GM23248 (cell line): Measurements from ENCODE around the gene QKI. TPM values are rescaled to one million over a fixed set of nuclear protein-coding genes. Genes with fewer than 3 reads are reported as not detected.

Experiments used
- DNase-seq: peaks from one replicate; pipeline ENCODE4 v3.0.0-alpha.2; 2015
- H2AFZ ChIP-seq: fragments of 200-600 bp; sonication (generic); 2 replicates; pipeline ENCODE4 v1.6.1; 2016; ENCODE audit warnings: antibody characterized with exemption
- H3F3A ChIP-seq: fragments of 200-600 bp; sonication (generic); 2 replicates; pipeline ENCODE4 v1.6.1; 2016; ENCODE audit warnings: mild to moderate bottlenecking, antibody characterized with exemption, mixed run types; ENCODE audit not compliant: insufficient read depth
- H3K27ac ChIP-seq: fragments of 200-600 bp; sonication (generic); 2 replicates; pipeline ENCODE4 v1.5.1; 2016; ENCODE audit warnings: mild to moderate bottlenecking
- H3K27me3 ChIP-seq: fragments of 200-600 bp; sonication (generic); replicated peaks from 2 replicates; pipeline ENCODE4 v1.6.1; 2016; ENCODE audit warnings: mild to moderate bottlenecking; ENCODE audit not compliant: insufficient read depth
- H3K36me3 ChIP-seq: fragments of 200-600 bp; sonication (generic); 2 replicates; pipeline ENCODE4 v1.6.1; 2016; ENCODE audit warnings: low read depth, mild to moderate bottlenecking
- H3K4me1 ChIP-seq: fragments of 200-600 bp; sonication (generic); 2 replicates; pipeline ENCODE4 v1.6.1; 2016; ENCODE audit warnings: mild to moderate bottlenecking; ENCODE audit not compliant: insufficient read depth
- H3K4me2 ChIP-seq: fragments of 200-600 bp; sonication (generic); one replicate; pipeline ENCODE4 v1.6.1; 2016; ENCODE audit warnings: mild to moderate bottlenecking; ENCODE audit not compliant: unreplicated experiment
- H3K4me3 ChIP-seq: fragments of 200-600 bp; sonication (generic); 2 replicates; pipeline ENCODE4 v1.5.1; 2016; ENCODE audit warnings: mild to moderate bottlenecking
- H3K79me2 ChIP-seq: fragments of 200-600 bp; sonication (generic); 2 replicates; pipeline ENCODE4 v1.6.1; 2016; ENCODE audit warnings: mild to moderate bottlenecking; ENCODE audit not compliant: insufficient read depth
- H3K9ac ChIP-seq: fragments of 200-600 bp; sonication (generic); 2 replicates; pipeline ENCODE4 v1.6.1; 2016; ENCODE audit warnings: mild to moderate bottlenecking
- H3K9me2 ChIP-seq: fragments of 200-600 bp; sonication (generic); 2 replicates; pipeline ENCODE4 v1.6.1; 2016; ENCODE audit warnings: mixed run types, mild to moderate bottlenecking, moderate library complexity; ENCODE audit not compliant: insufficient read depth
- H3K9me3 ChIP-seq: fragments of 200-600 bp; sonication (generic); one replicate; pipeline ENCODE4 v1.6.1; 2017; ENCODE audit warnings: low read depth
- H4K20me1 ChIP-seq: fragments of 200-600 bp; sonication (generic); 2 replicates; pipeline ENCODE4 v1.6.0; 2016; ENCODE audit not compliant: insufficient read depth
- EZH2 ChIP-seq: fragments of 200-600 bp; sonication (generic); IDR thresholded peaks from 2 replicates; pipeline ENCODE4 v1.6.1; 2018; ENCODE audit warnings: antibody characterized with exemption, mild to moderate bottlenecking; ENCODE audit not compliant: insufficient read depth, poor library complexity, severe bottlenecking
- EZH2phosphoT487 ChIP-seq: fragments of 200-600 bp; sonication (generic); IDR thresholded peaks from 2 replicates; pipeline ENCODE4 v1.6.1; 2018; ENCODE audit warnings: antibody characterized with exemption, moderate library complexity, mild to moderate bottlenecking, low read depth; ENCODE audit not compliant: insufficient read depth
- WGBS, 2 experiments: methylation state at CpG; one replicate each; pipeline ENCODE4 v1.1.6; 2015 to 2017; ENCODE audit warnings: low lambda C conversion rate in 2 of 2, low coverage in 1 of 2; ENCODE audit errors: missing lambda C conversion rate in 2 of 2; 5-methylcytosine and 5-hydroxymethylcytosine counted together
- in situ Hi-C: fragments of 300-500 bp; cut with MboI; formaldehyde crosslinking; loops from 2 replicates; pipeline ENCODE4 v1.15.0; 2020
- polyA plus RNA-seq: library from polyadenylated mRNA; unstranded; fragments of >200 nt; fragmentation: Nextera tagmentation; extraction: Ambion mirVana; gene quantifications from 2 replicates; pipeline ENCODE4 v1.2.1, GENCODE V29; 2016
- total RNA-seq: library from RNA; depleted of rRNA; stranded (reverse); fragments of >200 nt; shearing (Covaris generic); gene quantifications from 2 replicates; pipeline ENCODE4 v1.2.3, GENCODE V29; 2014

Gene QKI
- total and polyA plus RNA-seq, 2 experiments from 2014 or later = 13.6 to 145 TPM

GRCh38 chr6:163395122-163395830 lies 19.2 kb upstream of the QKI start:
- H3K79me2 ChIP-seq = no peaks in the 10 kb centered on the region
- H3K9ac ChIP-seq = no peak overlapping the region
- H3K27ac ChIP-seq = no peak overlapping the region
- H3K36me3 ChIP-seq = no peaks in the 10 kb centered on the region
- H3K9me2 ChIP-seq = no peaks in the 10 kb centered on the region
- peaks cover 24% of the 10 kb centered on the region; the same call in 1 of the 2 replicates for H3K4me1 ChIP-seq
- in situ Hi-C loops = no loop called here
- no peaks in the 10 kb centered on the region for H3K9me3 ChIP-seq
- H3K4me3 ChIP-seq = no peak overlapping the region
- H3K27me3 ChIP-seq = no peaks in the 10 kb centered on the region
- H3K4me2 ChIP-seq = no peak overlapping the region
- DNase-seq = no peak
- no peak for TF ChIP-seq EZH2
- TF ChIP-seq EZH2phosphoT487 = no peak
- H4K20me1 ChIP-seq = no peaks in the 10 kb centered on the region
- WGBS, 2 experiments = 85 to 88% methylated on average over 5 of the region's 5 CpGs
- H2AFZ ChIP-seq = 0 out of 2 replicates have a peak overlapping the region, but pooled peaks have one; percentile 93
- H3F3A ChIP-seq = peaks cover 7% of the 10 kb centered on the region; the same call in 1 of the 2 replicates

GRCh38 chr6:163395831-163396185 lies 18.7 kb upstream of the QKI start:
- no peaks in the 10 kb centered on the region for H3K79me2 ChIP-seq
- no peaks in the 10 kb centered on the region for H3K27me3 ChIP-seq
- H3K9me3 ChIP-seq = no peaks in the 10 kb centered on the region
- no peak for DNase-seq
- no peak for TF ChIP-seq EZH2
- no peak for TF ChIP-seq EZH2phosphoT487
- H4K20me1 ChIP-seq = no peaks in the 10 kb centered on the region
- H3K36me3 ChIP-seq = no peaks in the 10 kb centered on the region
- 99% methylated on average over 3 of the region's 3 CpGs for whole genome bisulfite sequencing, 2 experiments
- no peak overlapping the region for H3K9ac ChIP-seq
- no peak overlapping the region for H3K4me2 ChIP-seq
- peak overlapping the region; percentile 93; the same call in 1 of the 2 replicates for H2AFZ ChIP-seq
- peaks cover 24% of the 10 kb centered on the region; the same call in 1 of the 2 replicates for H3K4me1 ChIP-seq
- no peak overlapping the region for H3K4me3 ChIP-seq
- H3F3A ChIP-seq = peaks cover 7% of the 10 kb centered on the region; the same call in 1 of the 2 replicates
- in situ Hi-C loops = no loop called here
- no peaks in the 10 kb centered on the region for H3K9me2 ChIP-seq
- H3K27ac ChIP-seq = no peak overlapping the region

GRCh38 chr6:163397326-163397725 lies 17.2 kb upstream of the QKI start:
- Histone ChIP-seq H2AFZ (peak overlapping the region; percentile 93), H4K20me1 (no peaks in the 10 kb centered on the region), H3K9me3 (no peaks in the 10 kb centered on the region), H3K27me3 (no peaks in the 10 kb centered on the region), H3K9ac (no peak overlapping the region), H3K27ac (no peak overlapping the region), H3K9me2 (no peaks in the 10 kb centered on the region), H3K79me2 (no peaks in the 10 kb centered on the region), H3K4me1 (peaks cover 14% of the 10 kb centered on the region; the same call in 1 of the 2 replicates), H3K4me2 (peak overlapping the region; percentile 95), H3F3A (no peaks in the 10 kb centered on the region), H3K4me3 (peak overlapping the region; percentile 71; the same call in 1 of the 2 replicates), H3K36me3 (no peaks in the 10 kb centered on the region)
- WGBS, 2 experiments = 70 to 74% methylated on average over 4 of the region's 4 CpGs
- DNase-seq = no peak
- no peak for TF ChIP-seq EZH2
- TF ChIP-seq EZH2phosphoT487 = no peak
- in situ Hi-C loops = no loop called here

GRCh38 chr6:163398115-163398514 lies 16.4 kb upstream of the QKI start:
- 0 out of 2 replicates have a peak, but pooled peaks cover 8% of the 10 kb centered on the region for H3K4me1 ChIP-seq
- H3K36me3 ChIP-seq = no peaks in the 10 kb centered on the region
- H3F3A ChIP-seq = no peaks in the 10 kb centered on the region
- no peaks in the 10 kb centered on the region for H3K27me3 ChIP-seq
- H3K9me2 ChIP-seq = no peaks in the 10 kb centered on the region
- no peaks in the 10 kb centered on the region for H4K20me1 ChIP-seq
- in situ Hi-C loops = no loop called here
- no peak overlapping the region for H3K4me3 ChIP-seq
- H3K27ac ChIP-seq = no peak overlapping the region
- TF ChIP-seq EZH2 = no peak
- no peak for TF ChIP-seq EZH2phosphoT487
- H3K9ac ChIP-seq = no peak overlapping the region
- H2AFZ ChIP-seq = no peak overlapping the region
- H3K79me2 ChIP-seq = no peaks in the 10 kb centered on the region
- H3K9me3 ChIP-seq = no peaks in the 10 kb centered on the region
- WGBS, 2 experiments = 65 to 75% methylated on average over 2 of the region's 2 CpGs
- H3K4me2 ChIP-seq = no peak overlapping the region
- DNase-seq = no peak
